HG02981 (cell line): ENCODE results near the gene CRIP3.
"Not testable (repeated sequence)": the region's sequence is repeated elsewhere in the genome, so short reads cannot be mapped to it uniquely, and the experiment has no call there.

Source experiments
- ATAC-seq: cut with Tn5 transposase; IDR thresholded peaks from one replicate; pipeline ENCODE4 v1.9.1; 2021; ENCODE audit warnings: mild to moderate bottlenecking, moderate library complexity; ENCODE audit not compliant: unreplicated experiment

CRIP3 gene

DNA sequence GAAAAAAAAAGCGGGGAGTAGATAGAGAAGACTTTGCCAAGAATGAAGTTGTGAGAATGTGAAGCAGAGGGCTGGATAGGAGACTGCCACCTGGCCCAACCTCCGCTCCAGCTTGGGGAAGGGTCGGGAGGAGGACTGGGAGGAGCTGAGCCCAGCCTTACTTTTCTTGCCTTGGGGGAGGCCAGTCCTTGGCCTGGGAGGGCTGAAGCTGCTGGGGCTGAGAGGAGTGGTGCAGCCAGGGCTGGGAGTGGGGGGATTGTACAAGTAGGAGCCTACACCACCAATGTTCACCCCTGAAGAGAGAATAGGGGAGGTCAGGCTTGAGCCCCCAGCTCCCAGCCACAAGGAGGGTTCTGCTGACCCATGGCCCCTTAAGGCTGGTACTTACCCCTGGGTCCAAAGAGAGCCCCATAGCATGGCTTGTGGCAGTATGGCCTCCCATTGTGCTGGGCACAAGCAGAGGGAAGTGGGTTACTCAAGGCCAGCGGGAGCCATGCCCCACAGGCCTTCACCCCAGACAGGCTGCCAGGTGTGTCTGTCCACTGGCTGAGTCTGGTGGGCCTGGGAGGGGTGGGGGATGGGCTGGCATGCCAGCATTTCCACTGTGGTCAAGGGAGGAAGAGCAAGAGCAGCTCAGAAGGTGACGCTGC is 1.1 kb downstream of the CRIP3 start:
- no peak for ATAC-seq

DNA sequence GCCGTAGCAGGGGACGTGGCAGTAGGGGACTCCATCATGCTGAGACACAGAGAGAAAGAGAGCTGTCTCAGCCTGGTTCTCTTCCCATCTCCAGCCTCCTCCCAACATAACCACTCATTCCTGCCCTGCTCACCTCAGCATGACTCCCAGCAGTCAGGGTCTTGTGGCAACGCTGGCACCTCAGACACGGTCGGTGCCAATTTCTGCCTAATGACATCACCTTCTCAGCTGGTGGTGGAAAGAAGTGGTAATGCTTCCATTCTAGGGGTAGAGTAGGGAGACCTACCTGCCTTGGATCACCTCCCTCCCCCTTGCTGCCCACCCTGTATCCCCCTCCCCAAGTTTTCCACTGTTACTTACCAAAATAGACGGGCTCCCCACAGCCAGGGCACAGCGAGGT is 2.5 kb downstream of the CRIP3 start:
- no peak for ATAC-seq

DNA sequence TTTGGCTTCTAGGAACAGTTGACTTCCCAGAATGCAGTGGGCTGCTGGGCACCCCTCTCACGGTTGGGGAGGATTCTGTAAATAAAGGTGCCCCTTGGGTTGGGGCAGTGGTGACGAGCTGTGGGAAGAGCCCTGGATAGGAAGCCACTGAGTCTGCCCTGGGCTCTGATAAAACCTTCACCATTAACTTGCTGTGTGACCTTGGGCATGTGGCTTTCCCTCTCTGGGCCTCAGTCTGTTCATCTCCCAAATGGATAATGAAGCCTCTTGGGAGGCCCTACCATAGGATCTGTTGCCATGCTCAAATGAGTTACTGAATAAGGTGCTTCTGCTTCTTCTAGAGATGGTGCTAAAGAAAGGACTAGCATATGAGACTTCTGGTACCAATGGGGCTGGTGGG is 3.7 kb downstream of the CRIP3 start:
- ATAC-seq, result no peak

DNA sequence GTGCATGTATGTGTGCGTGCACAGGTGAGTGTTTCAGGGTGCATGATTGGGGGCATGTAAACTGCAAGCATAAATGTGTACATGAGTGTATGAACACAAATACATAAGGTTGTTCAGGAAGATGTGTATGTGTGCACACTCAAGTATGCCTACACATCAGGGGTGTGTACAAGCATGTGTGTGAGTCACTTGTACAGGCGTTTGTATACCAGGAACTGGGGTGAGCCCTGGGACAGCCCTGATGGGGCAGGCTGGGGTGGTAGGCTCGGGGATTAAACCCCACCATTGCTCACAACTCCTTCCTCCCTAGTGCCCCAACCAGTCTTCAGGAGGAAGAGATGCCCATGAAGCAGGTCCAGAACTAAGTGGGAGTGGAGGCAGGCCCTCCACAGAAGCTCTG is 4.3 kb downstream of the CRIP3 start:
- ATAC-seq, result no peak

DNA sequence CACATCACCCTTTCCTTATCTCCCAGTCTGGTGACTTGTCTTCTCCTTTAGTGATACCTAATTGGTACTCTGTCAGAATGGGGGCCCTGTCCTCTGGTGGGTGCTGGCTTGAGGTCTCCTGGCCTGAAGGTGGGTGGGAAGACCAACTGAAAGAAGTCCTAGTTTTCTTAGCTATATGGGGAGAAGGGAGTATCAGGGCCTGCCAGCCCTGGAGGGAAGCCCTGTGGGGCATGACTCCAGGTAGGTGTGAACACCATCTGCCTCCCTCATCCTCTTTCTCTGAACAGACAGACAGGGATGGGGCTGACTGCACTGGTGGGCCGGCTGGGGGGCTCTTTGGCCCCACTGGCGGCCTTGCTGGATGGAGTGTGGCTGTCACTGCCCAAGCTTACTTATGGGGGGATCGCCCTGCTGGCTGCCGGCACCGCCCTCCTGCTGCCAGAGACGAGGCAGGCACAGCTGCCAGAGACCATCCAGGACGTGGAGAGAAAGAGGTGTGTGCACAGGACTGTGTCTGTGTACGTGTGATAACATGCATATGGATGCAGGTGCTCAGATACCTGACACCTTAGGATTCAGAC is 4.8 kb downstream of the CRIP3 start:
- no peak for ATAC-seq

DNA sequence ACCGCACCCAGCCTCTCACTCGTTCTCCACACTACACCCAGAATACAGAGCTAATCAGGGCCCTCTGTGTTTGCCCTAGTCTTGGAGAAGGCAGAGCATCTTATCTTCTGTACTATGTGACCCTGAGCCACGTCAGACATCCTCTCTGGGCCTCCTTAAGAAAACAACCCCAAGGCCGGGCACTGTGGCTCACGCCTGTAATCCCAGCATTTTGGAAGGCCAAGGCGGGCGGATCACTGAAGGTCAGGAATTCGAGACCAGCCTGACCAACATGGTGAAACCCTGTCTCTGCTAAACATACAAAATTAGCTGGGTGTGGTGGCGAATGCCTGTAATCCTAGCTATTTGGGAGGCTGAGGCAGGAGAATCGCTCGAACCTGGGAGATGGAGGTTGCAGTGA is 5.6 kb downstream of the CRIP3 start:
- ATAC-seq, result not testable (repeated sequence)

DNA sequence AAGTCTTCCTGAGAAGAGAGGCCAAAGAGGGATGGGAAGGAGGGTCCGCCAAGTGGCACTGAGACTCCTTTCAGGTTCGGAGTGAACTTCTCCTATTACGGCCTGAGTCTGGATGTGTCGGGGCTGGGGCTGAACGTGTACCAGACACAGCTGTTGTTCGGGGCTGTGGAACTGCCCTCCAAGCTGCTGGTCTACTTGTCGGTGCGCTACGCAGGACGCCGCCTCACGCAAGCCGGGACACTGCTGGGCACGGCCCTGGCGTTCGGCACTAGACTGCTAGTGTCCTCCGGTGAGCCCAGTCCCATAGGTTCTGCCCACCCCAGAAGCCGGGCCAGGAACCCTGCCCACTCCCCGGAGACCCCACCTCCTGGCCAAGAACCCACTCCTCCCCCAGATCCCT is 6.5 kb downstream of the CRIP3 start:
- no peak for ATAC-seq

DNA sequence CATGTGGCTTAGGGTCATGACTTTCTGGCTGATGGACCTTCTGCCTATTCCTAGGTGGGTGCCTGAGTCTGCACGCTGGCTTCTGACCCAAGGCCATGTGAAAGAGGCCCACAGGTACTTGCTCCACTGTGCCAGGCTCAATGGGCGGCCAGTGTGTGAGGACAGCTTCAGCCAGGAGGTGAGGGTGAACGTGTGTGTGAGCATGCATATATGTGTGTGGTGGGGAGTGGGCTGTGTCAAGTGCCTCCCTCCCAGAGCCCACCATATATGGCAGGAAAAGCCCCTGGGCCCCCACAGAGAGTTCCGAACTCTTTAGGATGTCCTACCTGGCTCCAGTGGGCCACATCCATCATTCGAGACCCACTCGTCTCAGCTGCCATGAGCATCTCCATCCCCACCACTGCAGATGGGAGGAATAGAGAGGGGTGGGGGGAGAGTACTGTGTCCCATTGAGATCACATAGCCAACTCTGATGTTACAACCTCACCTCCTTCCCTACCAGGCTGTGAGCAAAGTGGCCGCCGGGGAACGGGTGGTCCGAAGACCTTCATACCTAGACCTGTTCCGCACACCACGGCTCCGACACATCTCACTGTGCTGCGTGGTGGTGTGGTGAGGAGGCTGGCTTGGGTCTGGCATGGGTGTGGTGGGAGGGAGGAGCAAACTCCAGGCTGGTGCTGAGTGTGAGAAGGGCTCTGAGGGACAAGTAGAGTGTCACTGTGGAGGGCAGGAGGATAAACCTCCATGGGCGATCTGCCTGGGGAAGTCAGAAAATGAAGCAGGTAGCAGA is 7.3 kb downstream of the CRIP3 start:
- no peak for ATAC-seq

DNA sequence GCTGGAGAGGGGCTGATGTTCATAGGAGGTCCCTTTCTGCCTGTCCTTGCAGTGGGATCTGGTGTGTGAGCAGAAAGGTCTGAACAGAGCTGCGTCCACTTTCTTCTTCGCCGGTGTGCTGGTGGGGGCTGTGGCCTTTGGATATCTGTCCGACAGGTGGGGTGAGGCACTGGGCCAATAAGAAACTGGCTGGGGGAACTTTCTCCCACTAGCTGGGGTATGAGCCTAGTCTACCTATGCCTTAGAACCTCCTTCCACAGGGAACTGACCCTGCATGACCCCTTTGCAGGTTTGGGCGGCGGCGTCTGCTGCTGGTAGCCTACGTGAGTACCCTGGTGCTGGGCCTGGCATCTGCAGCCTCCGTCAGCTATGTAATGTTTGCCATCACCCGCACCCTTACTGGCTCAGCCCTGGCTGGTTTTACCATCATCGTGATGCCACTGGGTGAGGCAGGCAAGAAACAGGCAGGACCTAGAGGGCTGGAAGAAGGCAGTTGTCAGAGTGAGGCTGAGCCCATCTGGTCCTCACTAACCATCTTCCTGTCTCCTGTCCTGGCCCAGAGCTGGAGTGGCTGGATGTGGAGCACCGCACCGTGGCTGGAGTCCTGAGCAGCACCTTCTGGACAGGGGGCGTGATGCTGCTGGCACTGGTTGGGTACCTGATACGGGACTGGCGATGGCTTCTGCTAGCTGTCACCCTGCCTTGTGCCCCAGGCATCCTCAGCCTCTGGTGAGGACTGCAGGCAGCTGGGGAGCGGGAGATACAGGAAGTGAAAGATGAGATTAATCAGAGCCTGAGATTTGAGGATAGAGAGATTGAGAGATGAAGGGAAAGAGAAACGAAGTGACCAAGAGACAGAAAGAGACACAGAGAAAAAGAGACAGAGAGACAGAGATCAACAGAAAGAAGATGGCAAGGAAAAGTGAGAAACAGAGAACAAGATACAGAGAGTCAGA is 9.0 kb downstream of the CRIP3 start:
- no peak for ATAC-seq

DNA sequence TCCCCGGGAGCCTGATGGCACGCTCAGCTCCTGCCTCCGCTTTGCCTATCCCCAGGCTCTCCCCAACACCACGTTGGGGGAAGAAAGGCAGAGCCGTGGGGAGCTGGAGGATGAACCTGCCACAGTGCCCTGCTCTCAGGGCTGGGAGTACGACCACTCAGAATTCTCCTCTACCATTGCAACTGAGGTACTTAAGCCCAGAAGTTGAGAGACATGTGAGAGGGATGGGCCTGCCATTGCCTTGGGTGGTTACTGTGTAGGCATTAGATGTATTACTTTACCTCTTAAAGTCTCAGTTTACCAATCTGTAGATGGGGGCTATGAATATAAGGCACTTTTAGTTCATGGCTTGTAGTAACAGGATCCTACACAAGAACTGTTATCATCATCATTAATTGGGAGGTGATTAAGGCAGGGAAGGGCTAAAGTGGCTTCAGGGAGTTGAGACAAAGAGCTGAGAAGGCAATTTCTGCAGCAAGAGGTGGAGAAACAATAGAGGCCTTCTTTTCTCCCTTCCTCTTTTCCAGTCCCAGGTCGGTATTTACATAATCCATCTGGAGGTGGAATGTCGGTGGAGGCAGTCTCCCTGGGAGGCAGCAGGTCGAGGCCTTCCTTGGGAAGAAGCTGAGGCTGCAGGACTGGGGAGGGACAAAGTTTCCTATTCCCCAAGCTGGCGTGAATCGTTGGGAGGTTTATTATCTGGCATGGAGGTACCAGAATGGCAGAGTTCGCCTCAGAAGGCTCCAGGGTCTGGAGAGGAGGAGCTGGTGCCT is 9.9 kb downstream of the CRIP3 start:
- ATAC-seq, result no peak

DNA sequence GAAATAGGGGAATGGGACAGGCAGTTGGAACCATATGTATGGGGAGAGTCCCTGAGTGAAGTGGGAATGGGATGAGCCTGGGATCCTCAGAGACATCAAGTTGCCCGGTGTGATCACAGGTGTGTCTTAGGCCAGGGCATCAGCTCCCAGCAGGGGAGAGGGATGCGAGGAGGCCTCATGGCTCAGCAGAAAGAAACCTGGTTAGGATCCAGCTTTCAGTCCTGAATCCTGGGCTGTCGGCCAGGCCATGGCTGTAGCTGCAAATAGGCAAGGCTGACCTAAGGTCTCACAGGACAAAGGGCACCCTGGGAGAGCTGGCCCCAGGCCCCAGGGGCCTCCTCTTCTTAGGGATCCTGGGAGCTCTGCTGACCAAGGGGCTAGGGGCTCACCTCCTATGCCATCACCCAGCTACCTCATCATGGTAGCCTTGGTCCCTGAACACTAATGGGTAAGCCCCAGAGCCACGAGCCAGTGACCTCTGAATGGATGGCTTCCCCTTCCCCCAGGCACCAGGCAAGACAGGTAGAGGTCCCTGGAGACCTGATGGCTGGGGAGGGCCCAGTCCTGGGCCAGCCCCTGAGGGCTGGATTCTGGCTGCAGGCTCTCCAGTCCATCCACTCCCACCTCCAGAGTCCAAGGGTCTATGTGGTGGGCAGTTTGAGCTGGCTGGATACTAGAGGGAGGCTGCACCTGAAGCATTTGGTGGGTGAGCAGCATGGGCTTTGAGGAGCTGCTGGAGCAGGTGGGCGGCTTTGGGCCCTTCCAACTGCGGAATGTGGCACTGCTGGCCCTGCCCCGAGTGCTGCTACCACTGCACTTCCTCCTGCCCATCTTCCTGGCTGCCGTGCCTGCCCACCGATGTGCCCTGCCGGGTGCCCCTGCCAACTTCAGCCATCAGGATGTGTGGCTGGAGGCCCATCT is 10.7 kb downstream of the CRIP3 start, which contains the start of gene SLC22A7:
TSS of gene SLC22A7 (plus strand) at position 617 of the 921 bp plus-strand sequence. CDS start at position 716, 99 bp downstream.
- ATAC-seq, result no peak

DNA sequence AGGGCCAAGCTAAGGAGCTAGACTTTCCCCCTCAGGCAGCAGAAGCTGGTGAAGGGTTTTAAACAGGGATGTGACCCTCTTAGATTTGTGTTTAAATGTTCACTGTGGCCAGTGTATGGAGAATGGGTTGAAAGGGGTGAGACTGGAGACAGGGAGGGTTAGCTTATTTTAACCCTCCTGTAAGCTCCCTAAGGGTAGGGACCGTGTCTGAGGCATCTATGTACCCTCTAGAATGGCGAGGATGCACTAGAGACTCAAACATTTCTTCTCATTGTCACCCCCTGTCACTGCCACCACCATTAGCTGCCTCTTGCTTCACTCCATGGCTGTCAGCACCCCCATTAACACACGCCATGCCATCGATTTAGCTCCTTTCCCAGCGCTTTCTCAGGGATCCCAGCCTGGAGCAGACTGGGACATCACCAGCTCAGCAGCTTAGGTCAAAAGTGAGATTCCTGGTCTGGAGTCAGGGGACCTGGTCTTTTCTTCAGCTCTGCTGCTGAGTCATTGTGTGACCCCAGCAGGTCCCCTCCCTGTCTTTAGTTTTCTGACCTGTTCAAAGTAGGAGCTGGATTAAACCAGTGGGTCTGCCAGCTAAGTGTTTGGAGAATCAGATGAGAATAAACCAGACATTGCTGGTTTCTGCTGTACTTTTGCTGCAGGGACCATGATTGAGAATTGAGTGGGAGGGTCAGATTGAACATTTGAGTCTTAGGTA is 11.7 kb downstream of the CRIP3 start:
- ATAC-seq, result no peak

DNA sequence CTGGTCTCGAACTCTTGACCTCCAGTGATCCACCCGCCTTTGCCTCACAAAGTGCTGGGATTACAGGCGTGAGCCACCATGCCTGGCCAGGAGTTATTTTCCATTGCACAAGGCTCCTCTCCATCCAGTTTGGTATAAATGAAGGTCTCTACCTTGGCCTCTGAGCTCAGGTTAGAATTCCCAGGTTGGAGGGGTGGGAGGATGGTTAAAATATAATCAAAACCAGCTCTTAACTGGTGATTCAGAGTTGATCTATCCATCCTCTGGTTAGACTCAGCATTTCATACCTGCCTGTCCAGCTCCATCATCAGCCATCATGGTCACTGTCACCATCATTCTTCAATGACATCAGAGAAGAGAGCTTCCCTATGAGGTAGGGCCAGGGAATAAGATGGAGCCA is 13.2 kb downstream of the CRIP3 start:
- ATAC-seq, result no peak

DNA sequence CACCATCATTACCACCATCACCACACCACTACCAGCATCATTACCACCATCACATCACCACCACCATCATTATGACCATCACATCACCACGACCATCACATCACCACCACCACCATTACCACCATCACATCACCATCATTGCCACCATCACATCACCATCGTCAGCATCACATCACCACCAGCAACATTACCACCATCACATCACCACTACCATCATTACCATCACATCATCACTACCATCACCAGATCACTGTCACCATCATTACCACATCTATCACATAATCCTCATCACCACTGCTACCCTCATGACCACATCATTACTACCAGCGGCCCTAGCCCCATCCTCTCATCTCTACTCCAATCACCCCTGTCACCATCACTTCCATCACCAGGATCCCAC is 14.1 kb downstream of the CRIP3 start:
- no peak for ATAC-seq

DNA sequence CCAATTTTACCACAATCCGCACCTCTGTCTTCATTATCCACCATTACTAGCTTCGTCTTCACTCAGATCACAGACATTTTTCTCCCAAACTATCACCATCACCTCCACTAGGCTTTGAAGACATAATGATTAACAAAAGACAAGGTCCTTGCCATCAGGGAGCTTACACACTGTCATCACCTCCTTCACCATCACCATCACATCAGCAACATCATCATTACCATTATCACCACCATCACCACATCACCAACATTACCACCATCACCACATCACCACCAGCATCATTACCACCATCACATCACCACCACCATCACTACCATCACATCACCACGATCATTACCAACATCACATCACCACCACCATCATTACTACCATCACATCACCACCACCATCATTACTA is 14.9 kb downstream of the CRIP3 start:
- no peak for ATAC-seq

DNA sequence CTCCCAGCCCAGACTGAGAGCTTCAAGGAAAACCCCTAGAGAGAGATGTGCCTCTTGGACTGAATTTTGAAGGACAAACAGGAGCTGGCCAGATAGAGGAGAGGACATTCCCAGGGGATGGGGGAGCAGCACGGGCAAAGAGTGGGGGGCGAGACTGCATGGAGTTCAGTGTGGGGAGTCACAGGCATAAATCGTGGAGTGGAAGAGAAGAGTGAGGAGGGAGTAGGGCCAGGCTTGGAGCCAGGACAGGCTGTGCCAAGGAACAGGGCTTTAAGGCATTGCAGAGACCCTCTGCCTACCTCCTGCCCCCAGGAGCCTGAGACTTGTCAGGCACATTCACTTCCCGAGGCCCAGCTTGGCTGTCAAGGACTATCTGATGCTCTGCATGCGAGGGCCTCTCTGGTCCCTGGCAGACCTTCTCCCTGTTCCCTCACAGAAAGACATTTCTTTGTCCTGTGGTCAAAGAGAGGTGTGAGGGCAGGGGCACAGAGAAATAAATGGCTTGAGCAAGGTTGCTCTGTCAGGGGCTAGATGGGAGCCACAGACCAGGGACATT is 15.8 kb downstream of the CRIP3 start:
- ATAC-seq, result no peak

DNA sequence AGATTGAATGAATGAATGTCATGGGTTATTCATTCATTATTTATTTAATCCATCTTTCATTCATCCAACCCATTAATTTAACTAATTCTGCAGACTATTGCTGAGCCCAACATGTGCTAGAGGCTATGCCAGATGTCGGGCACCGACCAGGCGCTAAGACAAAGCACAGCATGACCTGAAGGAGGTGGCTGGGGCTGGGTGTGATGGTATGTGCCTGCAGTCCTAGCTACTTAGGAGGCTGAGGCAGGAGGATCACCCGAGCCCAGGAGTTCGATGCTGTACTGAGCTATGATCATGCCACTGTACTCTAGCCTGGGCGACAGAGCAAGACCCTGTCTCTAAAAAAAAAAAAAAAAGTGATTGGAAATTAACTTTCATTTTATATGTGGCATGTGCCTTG is 16.3 kb downstream of the CRIP3 start:
- ATAC-seq, result no peak

DNA sequence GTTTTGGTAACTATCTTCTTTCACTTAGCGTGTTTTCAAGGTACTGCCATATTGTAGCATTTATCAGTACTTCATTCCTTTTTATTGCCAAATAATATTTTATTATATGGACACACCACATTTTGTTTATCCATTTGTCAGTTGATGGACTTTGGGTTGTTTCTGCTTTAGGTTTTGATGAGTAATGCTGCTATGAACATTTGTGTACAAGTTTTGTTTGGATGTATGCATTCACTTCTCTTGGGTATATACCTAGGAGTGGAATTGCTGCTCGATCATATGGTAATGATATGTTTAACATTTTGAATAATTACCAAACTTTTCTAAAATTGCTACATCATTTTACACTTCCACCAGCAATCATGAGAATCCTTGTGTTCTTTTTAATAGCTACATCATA is 16.9 kb downstream of the CRIP3 start:
- ATAC-seq, result no peak
